Fibroblast of the conjunctiva (primary cell): Measurements from ENCODE around the gene USH1C.
A peak's percentile ranks its signal among the peaks of the same experiment; 100 is the strongest.

ENCODE experiments used
- DNase-seq: peaks from one replicate; pipeline ENCODE4 v3.0.0-alpha.2; 2010; ENCODE audit warnings: low read depth

The USH1C gene

DNA sequence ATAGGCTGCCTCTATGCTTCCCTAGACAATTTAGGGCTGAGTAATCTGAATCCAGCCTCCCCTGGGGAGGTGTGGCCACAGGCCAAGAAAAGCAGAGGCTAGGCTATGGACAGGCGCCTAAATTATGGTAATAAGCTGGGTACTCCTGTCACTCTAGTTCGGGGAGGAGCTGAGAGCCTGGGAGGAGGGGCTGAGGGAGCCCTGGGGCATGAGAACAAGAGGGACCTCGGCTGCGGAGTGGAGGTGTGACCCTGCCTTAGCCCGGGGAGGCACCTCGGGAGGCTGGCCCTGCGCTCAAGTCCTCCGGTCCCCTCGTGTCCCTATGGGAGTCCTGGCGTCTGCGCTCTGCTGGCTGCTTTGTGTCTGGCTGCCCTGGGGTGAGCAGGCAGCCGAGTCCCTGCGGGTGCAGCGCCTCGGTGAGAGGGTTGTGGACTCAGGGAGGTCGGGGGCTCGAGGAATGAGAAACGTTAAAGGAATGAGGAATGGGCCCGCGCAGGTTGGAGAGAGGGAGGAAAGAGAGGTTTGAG lies 2.9 kb upstream of the USH1C start, which contains the start of gene OTOG:
Gene OTOG, plus strand, starts transcription at position 209 of the 527 bp plus-strand sequence. Its CDS starts 114 bp downstream, at position 323.
- DNase-seq: no peak

DNA sequence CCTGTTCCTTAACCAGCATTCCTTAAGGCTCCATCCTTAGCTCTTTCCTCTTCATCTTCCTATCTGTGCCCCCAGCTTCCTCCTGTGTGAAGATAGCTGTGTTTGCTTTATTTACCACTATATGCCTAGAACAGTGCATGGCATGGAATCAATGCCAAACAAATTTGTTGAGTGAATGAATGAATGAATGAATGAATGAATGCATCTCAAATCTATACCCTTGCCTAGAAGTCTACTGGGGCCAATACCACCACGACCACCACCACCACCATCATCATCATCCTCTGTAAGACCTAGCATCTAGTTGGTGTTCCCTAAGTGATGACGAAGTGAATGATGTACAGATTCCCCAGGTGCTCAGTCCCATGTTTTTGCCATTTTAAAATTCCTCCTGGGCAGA lies 2.0 kb upstream of the USH1C start:
- DNase-seq: no peak

DNA sequence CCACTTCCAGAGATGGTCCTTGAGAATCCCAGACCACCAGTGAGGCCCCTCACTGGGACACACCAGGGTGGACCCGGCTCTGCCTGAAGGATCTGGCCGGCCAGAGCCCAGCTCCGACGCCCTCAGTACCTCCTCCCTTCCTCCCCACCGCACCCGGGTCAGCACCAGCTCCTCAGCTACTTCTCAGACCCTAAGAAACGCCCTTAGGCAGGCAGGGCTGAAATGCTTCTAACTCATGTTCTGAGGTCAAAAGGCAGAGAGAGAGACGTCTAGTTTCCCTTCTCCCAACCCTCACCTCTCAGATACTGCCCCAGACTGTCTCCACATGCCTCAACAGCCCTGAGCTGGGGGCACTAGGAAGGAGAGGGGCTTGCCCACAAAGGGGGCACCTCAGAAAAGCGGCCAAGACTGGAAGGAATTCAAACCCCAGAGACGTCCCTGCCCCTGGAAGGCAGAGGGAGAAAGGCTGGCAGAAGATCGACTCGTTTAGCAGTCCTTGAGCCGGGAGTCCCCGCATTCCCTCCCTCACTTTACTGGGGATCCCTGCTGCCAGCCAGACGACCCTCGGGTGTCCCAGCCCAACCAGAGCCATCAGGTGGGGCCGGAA lies 539 bp downstream of the USH1C start:
- DNase-seq: no peak

DNA sequence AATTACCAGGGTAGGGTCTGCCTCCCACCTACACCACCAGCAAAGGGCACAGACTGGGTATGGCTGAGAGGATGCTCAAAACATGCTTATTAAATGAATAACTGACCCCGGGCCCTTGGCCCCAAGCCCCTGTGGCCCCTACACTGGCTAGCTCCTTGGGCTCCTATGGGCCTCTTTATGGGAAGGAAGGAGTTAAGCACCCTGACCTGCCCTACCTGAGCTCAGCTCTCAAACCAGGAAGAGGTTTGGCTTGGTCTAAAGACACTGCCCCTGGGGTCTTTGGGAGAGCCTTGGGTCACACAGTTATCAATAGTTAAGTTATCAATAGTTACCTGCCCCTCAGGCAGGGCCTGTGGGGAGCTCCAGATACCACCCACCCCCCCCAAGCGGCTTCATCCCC lies 1.2 kb downstream of the USH1C start:
- no peak for DNase-seq

DNA sequence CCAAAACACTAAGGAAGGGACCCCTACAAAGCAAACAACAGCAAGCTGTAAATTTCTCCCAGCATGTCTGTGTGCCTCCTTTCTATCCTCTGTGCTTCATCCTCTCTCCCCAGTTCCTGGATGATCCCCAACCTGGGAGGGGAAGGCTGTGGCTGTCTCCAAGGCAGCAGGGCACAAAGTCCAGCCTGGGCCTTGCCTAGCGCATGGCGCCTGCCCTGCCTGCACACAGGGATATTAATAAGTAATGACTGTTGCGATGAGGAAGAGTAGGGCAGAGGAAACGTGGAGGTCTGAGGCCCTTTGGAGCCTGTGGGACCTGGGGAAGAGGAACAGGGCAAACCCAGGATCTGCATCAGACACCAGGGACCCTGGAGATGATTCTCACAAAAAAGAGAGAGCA lies 2.0 kb downstream of the USH1C start:
- no peak for DNase-seq

DNA sequence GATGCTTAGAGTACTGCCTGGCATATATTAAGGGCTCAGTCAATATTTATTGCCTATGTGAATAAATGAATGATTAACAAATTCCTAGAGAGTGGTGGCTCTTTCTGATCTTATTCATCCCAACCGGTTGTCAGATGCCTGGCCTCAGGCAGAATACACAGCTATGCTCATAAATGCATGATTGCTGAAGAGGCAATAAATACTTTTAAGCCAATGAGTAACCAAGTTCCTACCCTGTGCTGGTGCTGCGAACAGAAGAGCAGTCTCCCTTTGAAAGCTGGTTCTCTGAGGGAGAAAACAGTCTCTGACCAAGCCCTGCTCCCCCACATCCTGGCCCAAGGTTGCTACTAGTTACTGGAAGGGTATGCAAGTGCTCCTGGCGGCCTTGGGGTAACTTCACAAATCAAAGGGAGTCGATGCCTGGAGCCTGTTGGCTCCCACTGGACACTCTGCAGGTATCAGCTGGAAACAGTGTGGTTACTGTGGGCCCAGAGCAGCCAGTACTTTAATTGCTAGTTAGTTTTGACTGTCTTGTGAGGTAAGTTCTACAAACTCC lies 2.8 kb downstream of the USH1C start:
- no peak for DNase-seq

DNA sequence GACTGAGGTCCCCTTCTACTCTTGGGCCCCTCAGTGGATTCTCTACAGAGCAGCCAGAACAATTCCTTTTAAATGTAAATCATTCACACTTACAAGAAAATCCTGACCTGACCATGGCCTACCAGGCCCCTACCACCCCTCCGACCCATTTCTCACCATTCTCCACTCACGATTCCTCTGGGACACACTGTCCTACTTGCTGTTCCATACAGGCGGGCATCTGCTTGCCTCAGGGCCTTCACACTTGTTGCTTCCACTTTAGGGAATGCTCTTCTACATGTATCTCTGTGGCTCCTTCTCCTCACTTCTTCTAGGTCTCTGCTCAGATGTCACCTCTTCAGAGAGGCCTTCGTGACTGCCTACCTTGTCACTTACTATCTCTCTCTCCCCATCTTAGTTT lies 3.4 kb downstream of the USH1C start:
- no peak for DNase-seq

DNA sequence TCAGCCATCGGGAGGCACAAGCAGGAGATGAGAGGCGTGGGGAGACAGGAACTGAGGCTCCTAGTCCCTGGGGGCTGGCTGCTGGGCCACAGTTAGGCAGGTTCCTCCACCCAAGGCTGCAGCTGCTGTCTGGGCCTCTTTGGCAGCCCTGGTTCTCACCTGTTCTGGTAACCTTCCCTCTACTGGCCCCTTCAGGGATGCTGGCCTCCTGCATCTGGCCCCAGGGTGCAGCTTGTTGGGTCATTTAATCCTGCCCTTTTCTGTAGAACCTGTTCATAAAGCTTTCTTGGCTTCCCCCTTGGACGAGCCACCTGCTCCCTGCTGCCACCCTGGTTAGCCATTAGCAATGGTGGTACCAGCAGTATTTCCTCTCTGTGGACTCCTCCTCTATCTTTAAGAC lies 5.5 kb downstream of the USH1C start:
- DNase-seq: no peak

DNA sequence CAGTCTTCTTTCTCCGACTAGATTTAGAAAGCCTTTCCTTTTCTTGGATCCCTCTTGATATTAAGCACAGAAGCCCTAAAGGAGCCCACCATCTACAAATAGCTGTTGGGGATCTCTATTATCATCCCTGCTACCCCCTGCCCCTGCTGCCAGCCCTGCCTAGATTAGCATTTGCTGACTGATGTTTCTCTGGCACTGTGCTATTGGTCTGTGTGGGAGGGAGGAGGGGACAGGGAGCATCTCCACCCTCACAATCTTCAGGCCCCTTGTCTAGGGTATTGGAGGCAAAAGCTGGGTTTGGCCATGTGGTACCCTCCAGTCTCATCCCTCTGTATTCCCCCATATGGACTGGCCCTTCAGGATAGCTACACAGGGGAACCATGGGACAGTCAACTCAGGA lies 6.2 kb downstream of the USH1C start:
- no peak for DNase-seq

DNA sequence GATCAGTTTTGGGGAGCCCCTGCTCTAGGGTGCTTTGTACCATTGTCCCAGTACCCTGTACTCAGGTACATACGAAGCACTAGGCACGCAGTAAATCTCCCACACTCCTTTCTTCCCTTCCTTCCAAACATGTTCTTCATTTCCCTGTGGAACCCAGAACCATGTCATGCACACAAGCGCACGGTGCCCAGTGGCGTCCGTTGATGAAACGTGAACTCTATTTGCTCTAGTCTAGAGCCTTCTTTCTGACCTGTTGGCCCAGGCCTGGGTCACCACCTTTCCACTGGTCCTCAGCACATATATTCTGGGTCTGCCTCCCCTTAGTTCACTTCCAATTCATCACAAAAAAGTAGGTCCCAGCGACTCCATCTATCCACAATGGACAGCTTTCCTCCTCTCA lies 7.0 kb downstream of the USH1C start:
- DNase-seq: no peak

DNA sequence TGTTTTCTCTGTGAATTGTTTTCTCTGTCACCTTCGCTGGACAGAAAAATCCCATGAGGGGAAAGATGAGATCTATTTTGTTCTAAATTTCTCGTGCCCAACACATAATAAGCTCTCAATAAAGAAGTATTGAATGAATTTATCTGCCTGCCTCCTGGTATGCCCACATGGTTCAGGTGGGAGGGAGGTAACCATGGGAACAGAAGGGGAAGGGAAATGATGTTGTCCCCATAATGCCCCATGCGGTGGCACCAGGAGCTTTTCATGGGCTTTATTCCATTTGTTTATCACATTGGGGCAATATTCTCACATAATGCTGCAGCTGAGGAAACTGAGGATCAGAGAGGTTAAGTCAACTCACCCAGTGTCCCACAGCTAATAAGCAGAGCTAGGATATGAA lies 8.7 kb downstream of the USH1C start:
- no peak for DNase-seq

DNA sequence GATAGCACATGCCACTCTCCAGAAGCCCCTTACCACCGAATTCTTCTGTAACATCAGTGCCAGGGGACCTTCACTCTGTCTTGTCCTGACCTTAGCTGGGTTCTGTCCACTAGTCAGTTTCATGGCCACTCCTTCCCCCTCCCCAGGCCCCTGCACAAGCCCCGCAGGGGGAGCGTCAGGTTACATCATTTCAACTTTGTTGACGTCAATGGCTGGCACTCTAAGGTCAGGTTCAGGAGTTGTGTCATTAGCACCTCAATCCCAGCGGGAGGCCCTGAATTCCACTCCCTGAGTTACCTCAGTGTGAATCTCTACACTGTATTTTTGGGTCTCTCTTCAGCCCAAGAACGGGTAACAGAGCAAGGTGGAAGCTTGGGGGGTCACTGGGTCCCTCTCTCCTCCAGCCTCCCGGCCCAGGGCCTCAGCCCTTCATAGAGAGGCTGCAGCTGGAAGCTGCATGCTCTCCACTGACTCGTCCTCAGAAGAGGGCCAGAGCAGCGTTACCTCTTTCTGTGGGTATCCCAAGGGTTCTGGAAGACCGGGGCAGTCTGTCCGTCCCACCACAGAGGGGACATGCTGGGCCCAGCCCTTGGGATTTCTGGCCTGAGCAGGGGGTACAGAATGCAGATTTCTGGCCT lies 10.3 kb downstream of the USH1C start:
- no peak for DNase-seq

DNA sequence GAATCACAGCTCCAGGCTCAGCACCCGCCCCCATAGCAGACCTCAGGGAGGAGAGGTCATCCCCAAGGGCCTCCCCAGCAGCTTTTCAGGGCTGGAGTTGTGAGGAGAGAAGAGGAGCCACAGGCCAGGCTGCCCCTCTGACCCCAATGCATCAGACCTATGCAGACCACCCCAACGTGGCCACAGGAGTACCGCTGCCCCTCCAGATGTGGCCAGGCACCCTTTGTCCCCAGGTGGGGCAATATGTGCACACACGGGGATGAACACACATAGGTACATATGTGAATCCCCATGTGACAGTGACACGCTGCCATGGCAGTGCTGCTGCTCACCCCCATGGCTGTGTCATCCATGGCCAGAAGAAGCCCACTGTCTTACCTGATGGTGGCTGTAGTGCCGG lies 10.9 kb downstream of the USH1C start:
- DNase-seq: no peak

DNA sequence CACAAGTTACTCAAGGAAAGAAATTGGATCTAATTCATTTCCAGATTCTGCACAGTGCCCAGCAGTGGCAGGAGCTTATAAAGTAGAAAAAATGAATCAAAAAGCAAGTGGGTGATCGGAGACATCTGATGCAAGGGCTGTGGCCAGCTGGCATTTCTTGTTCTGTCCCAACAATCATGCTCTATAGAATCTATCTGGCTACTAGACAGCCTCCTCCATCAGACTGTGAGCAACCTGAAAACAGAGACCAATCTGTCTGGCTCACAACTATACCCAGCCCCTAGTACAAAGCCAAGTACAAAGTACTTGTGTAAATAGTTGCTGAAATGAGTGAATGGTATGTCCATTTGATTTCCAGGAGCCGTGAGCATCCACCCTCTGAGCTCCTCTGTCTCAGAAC lies 11.4 kb downstream of the USH1C start:
- DNase-seq: no peak

DNA sequence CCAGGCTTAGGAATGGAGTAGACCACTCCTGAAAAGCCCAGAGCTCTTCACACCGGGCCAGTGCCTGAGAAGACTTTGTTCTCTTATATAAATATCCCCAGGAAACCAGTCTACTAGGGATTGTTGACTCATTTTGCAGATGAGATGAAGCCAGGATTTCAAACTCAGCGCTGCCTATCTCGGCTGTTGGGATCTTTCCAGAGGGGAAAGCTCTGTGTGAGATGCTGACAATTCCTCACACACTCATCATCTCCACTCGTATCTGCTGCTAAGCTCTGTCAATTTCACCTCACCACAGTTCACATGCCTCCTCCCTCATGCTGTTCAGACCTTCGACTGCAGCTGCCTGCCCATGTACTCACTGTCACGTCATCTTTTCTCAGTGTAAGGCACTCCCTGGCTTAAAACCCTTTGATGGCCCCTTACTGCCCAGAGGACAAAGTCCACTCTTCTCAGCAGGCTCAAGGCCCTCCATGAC lies 12.5 kb downstream of the USH1C start:
- DNase-seq: no peak

DNA sequence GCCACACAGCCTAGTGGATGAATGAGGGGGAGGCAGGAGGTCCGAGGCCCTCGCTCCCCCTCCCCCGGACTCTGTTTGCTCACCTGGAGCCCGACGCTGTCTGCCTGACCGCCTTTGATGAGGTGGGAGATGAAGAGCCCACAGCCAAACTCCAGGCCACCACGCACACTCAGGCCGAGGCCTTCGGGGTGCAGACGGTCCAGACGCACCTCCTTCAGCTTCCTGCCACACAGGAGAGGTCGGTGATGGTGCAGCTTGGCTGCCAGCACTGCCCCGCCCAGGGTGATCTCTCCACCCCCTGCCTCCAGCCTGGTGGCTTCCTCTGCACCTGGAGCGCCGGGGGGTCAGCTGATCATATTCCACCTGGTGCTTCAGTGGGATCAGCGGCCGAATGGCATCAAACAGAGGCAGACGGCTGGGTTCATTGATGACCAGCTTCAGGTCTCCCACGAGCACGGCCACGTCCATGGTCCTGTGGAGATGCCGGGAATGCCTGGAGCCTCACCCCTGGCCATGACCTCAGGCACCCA lies 13.1 kb downstream of the USH1C start:
- DNase-seq: no peak

DNA sequence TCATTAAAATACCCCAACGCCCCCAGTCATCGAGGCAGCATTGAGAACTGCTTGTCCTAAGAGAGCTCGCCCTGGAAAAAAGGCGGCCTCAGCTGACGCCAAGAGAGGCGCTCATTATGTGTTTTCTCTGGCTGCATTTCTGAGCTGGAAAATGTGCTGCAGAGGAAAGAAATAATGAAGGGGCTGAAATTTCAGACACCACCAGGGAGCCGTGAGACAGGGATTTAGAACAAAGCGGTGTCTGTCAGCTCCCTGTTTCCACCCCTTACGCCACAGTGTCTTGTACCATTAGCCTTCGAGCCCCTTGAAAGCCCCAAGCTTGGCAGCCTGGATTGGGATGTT lies 14.4 kb downstream of the USH1C start:
- DNase-seq: no peak

DNA sequence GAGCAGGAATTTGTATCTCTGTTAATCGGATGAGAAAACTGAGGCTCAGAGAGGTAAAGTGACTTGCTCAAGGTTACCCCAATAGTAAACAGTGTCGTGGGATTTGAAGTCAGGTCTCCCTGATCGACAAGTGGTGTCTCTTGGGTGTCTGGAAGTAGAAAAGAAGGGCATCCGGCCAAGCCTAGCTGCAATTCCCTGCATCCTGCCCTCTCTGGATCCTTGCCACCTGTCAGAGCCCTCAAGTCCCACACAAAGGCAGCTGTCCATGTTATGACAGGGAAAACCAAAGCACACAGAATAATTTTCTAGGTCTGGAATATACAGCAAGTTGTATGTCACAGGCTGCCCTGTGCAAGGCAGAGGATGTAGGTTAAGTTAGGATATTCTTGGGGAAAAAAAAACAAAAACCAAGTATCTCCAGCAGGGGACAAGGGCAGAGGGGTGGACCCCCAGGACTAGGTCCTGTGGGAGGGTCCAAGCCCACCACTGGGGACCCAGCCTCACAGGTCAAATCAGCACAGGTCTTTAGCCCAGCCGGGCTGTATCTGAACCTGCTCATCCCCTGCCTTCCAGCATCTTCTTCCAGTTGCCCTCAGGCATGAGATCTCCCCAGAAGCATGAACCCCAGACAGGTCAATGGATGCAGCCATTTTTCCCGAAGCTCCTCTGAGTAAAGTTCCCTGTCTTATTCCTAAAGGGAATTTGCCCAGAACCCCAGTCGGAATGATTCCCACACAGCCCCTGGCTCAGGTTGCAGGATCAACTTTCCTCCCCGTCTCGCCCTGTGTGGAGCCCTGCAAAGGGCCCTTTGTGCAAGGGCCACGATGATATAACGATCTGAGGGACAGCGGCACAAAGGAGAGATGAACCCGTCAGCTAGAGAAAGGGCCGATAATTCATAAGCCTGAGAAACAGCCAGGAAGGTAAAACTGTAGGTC lies 15.0 kb downstream of the USH1C start:
- DNase-seq: no peak

DNA sequence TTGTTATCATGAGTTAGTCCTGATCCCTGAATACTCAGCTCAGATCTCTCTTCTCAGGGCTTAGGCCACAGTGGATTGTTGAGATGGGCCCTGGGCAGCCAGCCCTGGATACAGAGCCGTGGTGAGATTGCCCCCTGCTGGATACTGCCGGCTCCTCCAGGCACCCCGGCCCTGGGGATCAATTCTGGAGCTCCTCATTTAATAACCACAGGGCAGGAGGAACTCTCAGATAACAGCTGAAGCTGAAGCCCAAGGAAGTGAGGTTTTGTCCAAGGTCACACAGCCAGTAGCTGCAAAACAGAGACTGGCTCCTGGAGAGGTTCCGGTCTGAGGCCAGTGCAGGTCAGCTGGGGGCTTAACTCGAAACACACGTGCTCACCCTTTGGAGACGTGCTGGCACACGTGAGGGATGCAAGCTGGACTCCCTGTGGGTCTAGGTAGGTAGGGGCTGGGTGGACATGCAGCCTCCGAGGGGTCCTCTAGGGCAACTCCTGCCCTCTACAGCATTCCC lies 16.0 kb downstream of the USH1C start:
- peak; percentile 5 for DNase-seq

DNA sequence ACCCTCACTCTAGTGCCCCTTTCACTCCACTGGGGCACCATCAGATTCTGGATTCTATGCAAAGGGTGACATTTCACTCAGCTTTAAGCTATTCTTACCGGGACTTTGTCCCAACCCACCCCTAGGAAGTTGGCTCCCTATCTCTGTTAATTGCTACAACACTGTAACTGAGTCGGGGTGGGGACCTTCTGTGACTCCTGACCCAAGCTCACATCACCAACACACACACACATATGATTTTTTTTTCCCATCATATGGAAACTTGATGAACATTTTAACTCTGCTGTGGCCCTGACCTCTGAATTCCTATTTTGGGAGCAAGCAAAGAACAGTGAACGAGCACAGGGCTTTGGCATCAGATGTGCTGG lies 16.6 kb downstream of the USH1C start:
- no peak for DNase-seq

DNA sequence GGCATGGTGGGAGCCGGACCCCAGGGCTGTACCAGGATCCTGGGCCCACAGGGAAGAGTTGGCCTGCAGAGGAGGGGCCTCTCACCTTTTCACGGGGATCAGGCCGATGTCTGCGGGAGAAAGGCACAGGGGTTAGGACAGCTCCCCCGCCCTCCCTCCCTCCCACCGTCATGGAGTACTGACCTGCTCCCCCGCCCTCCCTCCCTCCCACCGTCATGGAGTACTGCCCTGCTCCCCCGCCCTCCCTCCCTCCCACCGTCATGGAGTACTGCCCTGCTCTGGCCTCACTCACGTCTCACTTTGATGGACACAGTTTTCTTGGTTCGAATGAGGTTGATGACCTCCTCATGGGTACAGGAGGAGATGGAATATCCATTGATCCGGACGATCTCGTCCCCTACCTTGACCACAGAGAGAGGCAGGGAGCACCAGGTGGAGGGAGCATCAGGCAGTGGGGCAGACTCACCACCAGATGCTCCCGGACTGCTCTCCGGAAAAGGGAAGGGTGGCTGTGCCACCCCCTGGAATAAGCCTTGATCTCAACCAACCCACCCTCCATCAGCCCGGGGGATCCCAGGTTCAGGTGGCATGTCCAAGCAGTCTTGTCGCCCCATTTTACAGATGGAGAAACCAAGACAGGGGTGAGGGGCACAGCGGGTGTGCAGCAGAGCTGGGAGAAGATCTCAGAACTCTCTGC lies 17.1 kb downstream of the USH1C start:
- no peak for DNase-seq
